NCI-H1694 (cell line): Measurements from ENCODE around the gene C3orf20.

ENCODE experiments used
- DNase-seq: peaks from one replicate; lab custom pipeline; 2025; lab: John Stamatoyannopoulos, UW

The C3orf20 gene

GRCh38 chr3:14775011-14775410 is 100.1 kb downstream of the C3orf20 start:
- DNase-seq = no peak

GRCh38 chr3:14775563-14775962 is 100.6 kb downstream of the C3orf20 start:
- no peak for DNase-seq

- no peak for DNase-seq
Observed at GRCh38 chr3:14779069-14779685, 104.2 kb downstream of the C3orf20 start.

- DNase-seq = no peak
Observed at GRCh38 chr3:14780927-14781507, 106.1 kb downstream of the C3orf20 start.

GRCh38 chr3:14783480-14784086 is 108.6 kb downstream of the C3orf20 start:
- DNase-seq = no peak

- DNase-seq = peak; percentile 12
Observed at GRCh38 chr3:14784087-14784681, 109.2 kb downstream of the C3orf20 start.

- no peak for DNase-seq
Observed at GRCh38 chr3:14785207-14786155, 110.5 kb downstream of the C3orf20 start.

- no peak for DNase-seq
Observed at GRCh38 chr3:14786369-14786768, 111.4 kb downstream of the C3orf20 start.

GRCh38 chr3:14787630-14788029 is 112.7 kb downstream of the C3orf20 start:
- no peak for DNase-seq

- DNase-seq = no peak
Observed at GRCh38 chr3:14788644-14789043, 113.7 kb downstream of the C3orf20 start.

- DNase-seq = no peak
Observed at GRCh38 chr3:14789221-14789620, 114.3 kb downstream of the C3orf20 start.

- DNase-seq = no peak
Observed at GRCh38 chr3:14789640-14790285, 114.8 kb downstream of the C3orf20 start.

- DNase-seq = no peak
Observed at GRCh38 chr3:14791343-14791945, 116.5 kb downstream of the C3orf20 start.

- no peak for DNase-seq
Observed at GRCh38 chr3:14792691-14793121, 117.8 kb downstream of the C3orf20 start.

- DNase-seq = no peak
Observed at GRCh38 chr3:14793126-14793857, 118.4 kb downstream of the C3orf20 start.

- DNase-seq = no peak
Observed at GRCh38 chr3:14793858-14794234, 118.9 kb downstream of the C3orf20 start.

- DNase-seq = no peak
Observed at GRCh38 chr3:14794435-14794834, 119.5 kb downstream of the C3orf20 start.

GRCh38 chr3:14795996-14796395 is 121.1 kb downstream of the C3orf20 start:
- no peak for DNase-seq

- DNase-seq = no peak
Observed at GRCh38 chr3:14796403-14797077, 121.6 kb downstream of the C3orf20 start.

GRCh38 chr3:14797731-14798130 is 122.8 kb downstream of the C3orf20 start:
- no peak for DNase-seq
